Dendritic cell treated with granulocyte-macrophage colony-stimulating factor and Interleukin-4, amounts not matched to agents 40 ng/mL and 50 ng/mL, for 4 days (primary cell): ENCODE data around the gene PAGE4.

Source experiments
- H3K27ac Mint-ChIP-seq: one replicate; pipeline ENCODE4 v1.8.0; 2022; ENCODE audit warnings: mild to moderate bottlenecking, mixed read lengths
- H3K27me3 Mint-ChIP-seq: one replicate; pipeline ENCODE4 v1.8.0; 2022; ENCODE audit warnings: mild to moderate bottlenecking, mixed read lengths
- H3K36me3 Mint-ChIP-seq: one replicate; pipeline ENCODE4 v1.8.0; 2022; ENCODE audit warnings: low read depth, mixed read lengths
- H3K4me1 Mint-ChIP-seq: one replicate; pipeline ENCODE4 v1.8.0; 2022; ENCODE audit warnings: low read depth, mixed read lengths
- H3K4me3 Mint-ChIP-seq: one replicate; pipeline ENCODE4 v1.8.0; 2022; ENCODE audit warnings: mild to moderate bottlenecking, moderate library complexity, mixed read lengths
- H3K9me3 Mint-ChIP-seq: one replicate; pipeline ENCODE4 v1.8.0; 2022; ENCODE audit warnings: mixed read lengths
- intact Hi-C: fragments of 100-400 bp; cut with micrococcal nuclease; formaldehyde crosslinking; loops from one replicate; pipeline ENCODE4 v1.15.0; 2022

PAGE4 gene

GRCh38 chrX:49879656-49880277 is 50.7 kb downstream of the PAGE4 start:
- Mint-ChIP-seq H3K27me3 (no peaks in the 10 kb centered on the region), H3K36me3 (no peaks in the 10 kb centered on the region), H3K27ac (peak overlapping the region; percentile 77), H3K9me3 (no peaks in the 10 kb centered on the region), H3K4me1 (peaks cover 31% of the 10 kb centered on the region), H3K4me3 (peak overlapping the region; percentile 77)
- intact Hi-C loops: no loop called here

GRCh38 chrX:49880668-49881067 is 51.6 kb downstream of the PAGE4 start:
- H3K27ac Mint-ChIP-seq: no peak overlapping the region
- H3K36me3 Mint-ChIP-seq: no peaks in the 10 kb centered on the region
- no peaks in the 10 kb centered on the region for H3K27me3 Mint-ChIP-seq
- no peak overlapping the region for H3K4me3 Mint-ChIP-seq
- H3K4me1 Mint-ChIP-seq: peaks cover 31% of the 10 kb centered on the region
- no peaks in the 10 kb centered on the region for H3K9me3 Mint-ChIP-seq
- intact Hi-C loops: no loop called here
